MM.1S (cell line): ENCODE measurements around the gene HBM.

Experiments used
- DNase-seq: peaks from one replicate; pipeline ENCODE4 v3.0.0-alpha.2; 2015
- H2AFZ ChIP-seq: fragments of 300-600 bp; sonication (generic); 2 replicates; pipeline ENCODE4 v1.6.0; 2016; ENCODE audit warnings: antibody characterized with exemption, low read length
- H3F3A ChIP-seq: fragments of 300-600 bp; sonication (generic); 2 replicates; pipeline ENCODE4 v1.6.1; 2016; ENCODE audit warnings: mild to moderate bottlenecking, antibody characterized with exemption, low read length, moderate library complexity, mixed read lengths; ENCODE audit not compliant: insufficient read depth
- H3K27ac ChIP-seq: fragments of 300-600 bp; sonication (generic); 2 replicates; pipeline ENCODE4 v1.5.1; 2016; ENCODE audit warnings: mild to moderate bottlenecking, low read length
- H3K27me3 ChIP-seq: fragments of 300-600 bp; sonication (generic); replicated peaks from 2 replicates; pipeline ENCODE4 v1.6.0; 2016; ENCODE audit warnings: low read length; ENCODE audit not compliant: insufficient read depth
- H3K36me3 ChIP-seq: fragments of 300-600 bp; sonication (generic); replicated peaks from 2 replicates; pipeline ENCODE4 v1.6.1; 2016; ENCODE audit warnings: mild to moderate bottlenecking, low read length, mixed read lengths; ENCODE audit not compliant: insufficient read depth
- H3K4me1 ChIP-seq: fragments of 300-600 bp; sonication (generic); 2 replicates; pipeline ENCODE4 v1.6.1; 2016; ENCODE audit warnings: low read length, mixed read lengths
- H3K4me2 ChIP-seq: fragments of 300-600 bp; sonication (generic); 2 replicates; pipeline ENCODE4 v1.6.0; 2016; ENCODE audit warnings: low read depth, low read length
- H3K4me3 ChIP-seq: fragments of 300-600 bp; sonication (generic); 2 replicates; pipeline ENCODE4 v1.5.1; 2016; ENCODE audit warnings: low read length, mixed read lengths
- H3K79me2 ChIP-seq: fragments of 300-600 bp; sonication (generic); 2 replicates; pipeline ENCODE4 v1.6.1; 2016; ENCODE audit warnings: mixed run types, low read length, mixed read lengths
- H3K9ac ChIP-seq: fragments of 300-600 bp; sonication (generic); 2 replicates; pipeline ENCODE4 v1.6.1; 2016; ENCODE audit warnings: low read length, mixed read lengths
- H3K9me2 ChIP-seq: fragments of 300-600 bp; sonication (generic); replicated peaks from 2 replicates; pipeline ENCODE4 v1.6.1; 2016; ENCODE audit warnings: mild to moderate bottlenecking, low read length, mixed read lengths; ENCODE audit not compliant: insufficient read depth
- H3K9me3 ChIP-seq: fragments of 300-600 bp; sonication (generic); replicated peaks from 2 replicates; pipeline ENCODE4 v1.6.1; 2016; ENCODE audit warnings: mild to moderate bottlenecking, low read length, mixed read lengths; ENCODE audit not compliant: insufficient read depth
- H4K20me1 ChIP-seq: fragments of 300-600 bp; sonication (generic); 2 replicates; pipeline ENCODE4 v1.6.1; 2016; ENCODE audit warnings: mild to moderate bottlenecking, low read length, moderate library complexity, mixed read lengths; ENCODE audit not compliant: insufficient read depth
- CTCF ChIP-seq: fragments of 300-600 bp; sonication (generic); IDR thresholded peaks from 2 replicates; pipeline ENCODE4 v1.5.1; 2016; ENCODE audit warnings: antibody characterized with exemption, low read length, mixed read lengths
- EZH2 ChIP-seq: fragments of 300-600 bp; sonication (generic); optimal IDR thresholded peaks from 2 replicates; pipeline ENCODE3; 2017; ENCODE audit warnings: low read depth, mild to moderate bottlenecking, antibody characterized with exemption, low read length, mixed read lengths
- EZH2phosphoT487 ChIP-seq: fragments of 300-600 bp; sonication (generic); IDR thresholded peaks from 2 replicates; pipeline ENCODE4 v1.6.1; 2018; ENCODE audit warnings: antibody characterized with exemption, low read length

HBM gene

GRCh38 chr16:189604-190186, 23.9 kb downstream of the HBM start:
- Histone ChIP-seq H3K4me3 (no peak overlapping the region), H3K27me3 (no peaks in the 10 kb centered on the region), H3K9me3 (no peaks in the 10 kb centered on the region), H3F3A (no peaks in the 10 kb centered on the region), H3K9ac (no peak overlapping the region), H3K36me3 (no peaks in the 10 kb centered on the region), H3K4me1 (no peaks in the 10 kb centered on the region), H3K9me2 (no peaks in the 10 kb centered on the region), H3K27ac (no peak overlapping the region), H2AFZ (no peak overlapping the region), H3K79me2 (no peaks in the 10 kb centered on the region), H3K4me2 (no peak overlapping the region), H4K20me1 (no peaks in the 10 kb centered on the region)
- TF ChIP-seq EZH2phosphoT487 (no peak), EZH2 (no peak), CTCF (no peak)
- no peak for DNase-seq

GRCh38 chr16:191831-192230, 26.1 kb downstream of the HBM start:
- H3K4me1 ChIP-seq, result no peaks in the 10 kb centered on the region
- no peak for DNase-seq
- H3K27ac ChIP-seq, result no peak overlapping the region
- no peaks in the 10 kb centered on the region for H3K27me3 ChIP-seq
- H3K9me3 ChIP-seq, result no peaks in the 10 kb centered on the region
- H3K4me2 ChIP-seq, result no peak overlapping the region
- no peaks in the 10 kb centered on the region for H4K20me1 ChIP-seq
- H3F3A ChIP-seq, result no peaks in the 10 kb centered on the region
- no peaks in the 10 kb centered on the region for H3K36me3 ChIP-seq
- H2AFZ ChIP-seq, result no peak overlapping the region
- no peaks in the 10 kb centered on the region for H3K9me2 ChIP-seq
- H3K4me3 ChIP-seq, result no peak overlapping the region
- TF ChIP-seq CTCF (no peak), EZH2 (no peak), EZH2phosphoT487 (no peak)
- H3K9ac ChIP-seq, result no peak overlapping the region
- H3K79me2 ChIP-seq, result no peaks in the 10 kb centered on the region

- Histone ChIP-seq H3K9me3 (no peaks in the 10 kb centered on the region), H3K4me1 (no peaks in the 10 kb centered on the region), H3K9me2 (no peaks in the 10 kb centered on the region), H3F3A (no peaks in the 10 kb centered on the region), H3K4me2 (no peak overlapping the region), H3K36me3 (no peaks in the 10 kb centered on the region), H3K27me3 (no peaks in the 10 kb centered on the region), H3K27ac (no peak overlapping the region), H2AFZ (no peak overlapping the region), H3K79me2 (no peaks in the 10 kb centered on the region), H3K4me3 (no peak overlapping the region), H4K20me1 (no peaks in the 10 kb centered on the region), H3K9ac (no peak overlapping the region)
- DNase-seq, result no peak
- TF ChIP-seq EZH2 (no peak), EZH2phosphoT487 (no peak), CTCF (no peak)
Observed at GRCh38 chr16:192686-193085, 26.9 kb downstream of the HBM start.
